ENCODE data around the gene SEZ6L.

- no peak for TF ChIP-seq CTCF (IDR thresholded peaks at IDR 0.05; ENCODE audit: poor library complexity, severe bottlenecking)
- TF ChIP-seq SMC3 (conservative IDR thresholded peaks at IDR 0.05; ENCODE audit: poor library complexity) = no peak
- TF ChIP-seq REST (IDR thresholded peaks at IDR 0.05; ENCODE audit: borderline replicate concordance) = no peak
- TF ChIP-seq POLR2AphosphoS5 (IDR thresholded peaks at IDR 0.05) = no peak
- TF ChIP-seq MXI1 (conservative IDR thresholded peaks at IDR 0.05; ENCODE audit: poor library complexity, severe bottlenecking) = no peak
- no peak for TF ChIP-seq EZH2 (IDR thresholded peaks at IDR 0.05; ENCODE audit: borderline replicate concordance, insufficient read depth, low read length, poor library complexity, severe bottlenecking)
- no peak for TF ChIP-seq RAD21 (conservative IDR thresholded peaks at IDR 0.05)
- no peak for TF ChIP-seq EP300 (conservative IDR thresholded peaks at IDR 0.05; ENCODE audit: poor library complexity, severe bottlenecking)
Observed at GRCh38 chr22:26215736-26216135, 46.5 kb downstream of the SEZ6L start.

Measured in neural cell (in vitro differentiated cells).